Central memory CD4-positive, alpha-beta T cell (primary cell): ENCODE results near the gene LIAS.
A peak's percentile ranks its signal among the peaks of the same experiment; 100 is the strongest.
"Not testable (repeated sequence)": the region's sequence is repeated elsewhere in the genome, so short reads cannot be mapped to it uniquely, and the experiment has no call there.

Experiments used
- DNase-seq: peaks from one replicate; pipeline ENCODE4 v3.0.0; 2022

LIAS gene

GRCh38 chr4:39502019-39502663 lies 43.3 kb downstream of the LIAS start:
- DNase-seq = no peak

GRCh38 chr4:39502664-39503035 lies 43.8 kb downstream of the LIAS start:
- not testable (repeated sequence) for DNase-seq

- no peak for DNase-seq
These were observed 45.7 kb downstream of the LIAS start for GRCh38 chr4:39504538-39504937.

- DNase-seq = no peak
These were observed 46.7 kb downstream of the LIAS start for GRCh38 chr4:39505581-39505980.

- no peak for DNase-seq
These were observed 51.6 kb downstream of the LIAS start for GRCh38 chr4:39510348-39510929.

- not testable (repeated sequence) for DNase-seq
These were observed 55.4 kb downstream of the LIAS start for GRCh38 chr4:39514266-39514665.

- DNase-seq = no peak
These were observed 56.1 kb downstream of the LIAS start for GRCh38 chr4:39514888-39515401.

- DNase-seq = not testable (repeated sequence)
These were observed 57.0 kb downstream of the LIAS start for GRCh38 chr4:39515669-39516401.

GRCh38 chr4:39516407-39516966 lies 57.6 kb downstream of the LIAS start:
- DNase-seq = no peak

GRCh38 chr4:39518484-39518883 lies 59.6 kb downstream of the LIAS start:
- DNase-seq = no peak

GRCh38 chr4:39521253-39521919 lies 62.5 kb downstream of the LIAS start:
- no peak for DNase-seq

- DNase-seq = no peak
These were observed 63.2 kb downstream of the LIAS start for GRCh38 chr4:39522068-39522467.

- no peak for DNase-seq
These were observed 65.5 kb downstream of the LIAS start for GRCh38 chr4:39524161-39524957.

- no peak for DNase-seq
These were observed 67.2 kb downstream of the LIAS start for GRCh38 chr4:39525822-39526690.

- DNase-seq = no peak
These were observed 68.0 kb downstream of the LIAS start for GRCh38 chr4:39526765-39527295.

- DNase-seq = peak; percentile 87
These were observed 68.6 kb downstream of the LIAS start, which contains the start of gene UGDH for GRCh38 chr4:39527296-39528060. UGDH (minus strand) TSS chr4:39527439; CDS start chr4:39521512, 5,927 bp downstream.

- DNase-seq = no peak
These were observed 69.2 kb downstream of the LIAS start for GRCh38 chr4:39528061-39528465.
